Muscle layer of duodenum (tissue), 2 donors: ENCODE results near the gene BCL10.

Experiments used
- H3K27ac ChIP-seq: one replicate; pipeline ENCODE4 v1.7.0; 2013; ENCODE audit warnings: mild to moderate bottlenecking, low read length
- H3K27me3 ChIP-seq: one replicate; pipeline ENCODE4 v1.7.0; 2013; ENCODE audit warnings: low read depth, mild to moderate bottlenecking, control low read depth, low read length
- H3K36me3 ChIP-seq, 2 donors: one replicate each; pipeline ENCODE4 v1.7.0; 2013; ENCODE audit warnings: low read length in 2 of 2, control low read depth in 1 of 2, mild to moderate bottlenecking in 1 of 2; ENCODE audit not compliant: insufficient read depth in 2 of 2, control insufficient read depth in 1 of 2
- H3K4me1 ChIP-seq, 2 donors: one replicate each; pipeline ENCODE4 v1.7.0; 2013; ENCODE audit warnings: low read length in 2 of 2, mild to moderate bottlenecking in 2 of 2, control low read depth in 1 of 2, moderate library complexity in 1 of 2; ENCODE audit not compliant: insufficient read depth in 2 of 2, control insufficient read depth in 1 of 2
- H3K4me3 ChIP-seq, 2 donors: one replicate each; pipeline ENCODE4 v1.7.0; 2013; ENCODE audit warnings: low read length in 2 of 2, low read depth in 1 of 2, mild to moderate bottlenecking in 1 of 2
- H3K9me3 ChIP-seq, 2 donors: one replicate each; pipeline ENCODE4 v1.7.0; 2013; ENCODE audit warnings: low read length in 2 of 2, control low read depth in 1 of 2, mild to moderate bottlenecking in 1 of 2; ENCODE audit not compliant: control insufficient read depth in 1 of 2
- donor health status: healthy.

BCL10 gene

DNA sequence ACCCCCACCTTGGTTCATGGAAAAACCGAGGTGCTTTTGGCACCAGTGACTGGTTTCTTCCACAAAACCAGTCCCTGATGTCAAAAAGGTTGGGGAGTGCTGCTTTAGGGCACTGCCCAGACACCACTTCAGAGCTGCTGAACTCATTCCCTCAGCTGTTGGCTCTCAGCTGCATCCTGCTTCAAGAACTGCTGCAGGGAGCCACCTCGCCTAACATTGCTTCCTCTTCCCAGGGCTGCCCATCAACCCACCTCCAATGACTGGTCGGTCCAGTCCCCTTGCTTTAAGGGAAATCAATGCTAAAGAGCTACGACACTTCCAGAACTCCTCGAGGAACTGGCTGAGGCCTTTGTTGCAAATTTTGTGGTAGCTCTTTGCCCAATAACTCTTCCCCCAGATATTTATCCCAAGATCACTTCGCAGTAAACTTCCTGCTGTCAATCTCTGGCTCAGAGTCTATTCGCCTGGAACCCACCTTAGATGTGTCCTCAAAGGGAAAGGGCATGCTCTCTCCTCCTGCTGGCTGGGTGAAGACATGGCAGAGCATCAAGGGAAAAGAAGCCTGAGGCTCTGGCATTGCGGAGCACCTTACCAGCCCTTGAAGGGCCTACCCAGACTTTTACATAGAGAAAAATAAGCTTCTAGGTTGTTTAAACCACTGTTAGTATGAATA lies 46.0 kb downstream of the BCL10 start:
- Histone ChIP-seq H3K36me3 (no peaks in the 10 kb centered on the region), H3K4me1 (peaks cover 3 to 5% of the 10 kb centered on the region in 2 donors), H3K27me3 (no peaks in the 10 kb centered on the region), H3K4me3 (no peak overlapping the region), H3K9me3 (no peaks in the 10 kb centered on the region), H3K27ac (no peak overlapping the region)

DNA sequence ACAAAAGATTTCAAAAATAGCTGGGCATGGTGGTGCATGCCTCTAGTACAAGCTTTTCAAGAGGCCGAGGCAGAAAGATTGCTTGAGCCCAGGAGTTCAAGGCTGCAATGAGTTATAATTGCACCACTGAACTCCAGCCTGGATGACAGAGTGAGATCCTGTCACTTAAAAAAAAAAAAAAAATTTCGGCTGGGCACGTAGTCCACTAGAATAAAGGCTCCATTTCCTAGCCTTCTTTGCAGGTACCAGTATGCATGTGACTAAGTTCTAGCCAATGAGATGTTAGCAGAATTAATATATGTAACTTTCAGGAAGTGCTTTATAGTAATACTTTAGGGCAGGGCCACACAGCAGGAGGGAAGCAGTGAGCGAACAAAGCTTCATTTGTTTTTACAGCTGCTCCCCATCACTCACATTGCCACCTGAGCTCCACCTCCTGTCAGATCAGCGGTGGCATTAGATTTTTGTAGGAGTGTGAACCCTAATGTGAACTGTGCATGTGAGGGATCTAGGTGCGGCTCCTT lies 46.8 kb downstream of the BCL10 start:
- no peak overlapping the region for H3K4me3 ChIP-seq
- H3K36me3 ChIP-seq = no peaks in the 10 kb centered on the region
- no peaks in the 10 kb centered on the region for H3K9me3 ChIP-seq
- peaks cover 7 to 13% of the 10 kb centered on the region in 2 donors for H3K4me1 ChIP-seq
- no peak overlapping the region for H3K27ac ChIP-seq
- H3K27me3 ChIP-seq = no peaks in the 10 kb centered on the region

- no peak overlapping the region for H3K4me3 ChIP-seq
- no peaks in the 10 kb centered on the region for H3K36me3 ChIP-seq
- no peak overlapping the region for H3K27ac ChIP-seq
- no peaks in the 10 kb centered on the region for H3K27me3 ChIP-seq
- peaks cover 7 to 13% of the 10 kb centered on the region in 2 donors for H3K4me1 ChIP-seq
- no peaks in the 10 kb centered on the region for H3K9me3 ChIP-seq
These were observed 47.5 kb downstream of the BCL10 start for GRCh38 chr1:85228972-85229371.

DNA sequence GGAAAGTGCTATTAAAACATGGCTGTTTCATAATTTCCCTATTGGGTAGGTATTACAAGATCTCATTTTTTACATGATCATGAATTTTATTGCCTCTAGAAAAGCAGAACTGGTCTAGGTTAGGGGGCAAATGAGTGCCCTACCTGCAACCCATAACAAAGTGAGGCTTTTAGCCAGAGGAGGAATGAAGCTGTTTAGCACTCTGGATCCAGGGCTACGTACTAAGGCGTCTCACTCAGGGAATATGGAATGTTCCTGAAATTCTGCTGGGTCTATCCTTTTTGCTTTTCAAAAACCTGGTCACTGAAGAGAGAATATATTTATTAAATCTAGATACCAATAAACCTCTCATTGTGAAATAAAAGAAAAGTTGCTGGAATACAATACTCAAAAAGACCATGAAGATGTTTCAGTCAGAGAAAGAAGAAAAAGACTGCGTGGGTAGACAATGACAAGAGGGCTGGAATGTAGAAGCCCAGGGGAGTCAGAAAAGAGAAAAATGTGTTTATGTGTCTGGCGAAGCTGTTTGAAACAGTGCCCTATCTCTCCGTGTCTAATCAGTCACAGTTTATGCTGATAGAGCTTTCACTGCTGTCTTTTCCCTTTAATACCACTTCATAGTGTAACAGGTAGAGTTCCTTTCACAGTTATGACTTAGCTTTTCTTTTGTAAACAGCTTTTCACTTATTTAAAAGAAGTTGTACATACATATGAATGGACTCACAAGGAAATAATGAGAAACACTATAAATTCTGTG lies 50.6 kb downstream of the BCL10 start:
- Histone ChIP-seq H3K27ac (peak overlapping the region; percentile 48), H3K27me3 (no peaks in the 10 kb centered on the region), H3K36me3 (no peaks in the 10 kb centered on the region), H3K9me3 (no peaks in the 10 kb centered on the region), H3K4me3 (no peak overlapping the region), H3K4me1 (peaks cover 7 to 15% of the 10 kb centered on the region in 2 donors)

GRCh38 chr1:85224734-85225623 lies 51.5 kb downstream of the BCL10 start:
- no peak overlapping the region for H3K4me3 ChIP-seq
- peaks cover 14 to 18% of the 10 kb centered on the region in 2 donors for H3K4me1 ChIP-seq
- no peaks in the 10 kb centered on the region for H3K9me3 ChIP-seq
- no peaks in the 10 kb centered on the region for H3K36me3 ChIP-seq
- H3K27me3 ChIP-seq = no peaks in the 10 kb centered on the region
- peak overlapping the region; percentile 59 for H3K27ac ChIP-seq

DNA sequence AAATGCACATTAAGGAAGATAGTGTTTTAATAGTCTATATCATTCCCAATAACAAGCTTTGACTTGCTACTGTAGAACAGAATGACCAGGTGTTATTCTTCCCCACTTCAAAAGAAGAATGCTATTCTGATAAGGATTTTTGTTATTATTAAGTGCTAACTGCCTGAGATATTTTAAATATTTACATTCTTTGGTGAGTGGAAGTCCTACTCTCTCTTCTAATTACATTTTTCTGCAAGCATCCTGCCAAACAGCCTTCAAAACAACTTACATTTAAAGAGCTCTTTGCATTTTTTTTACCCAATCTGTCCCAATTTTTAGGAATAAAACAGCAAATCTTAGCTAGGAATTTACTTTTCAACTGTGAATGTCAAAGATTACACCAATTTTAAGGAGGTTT lies 52.1 kb downstream of the BCL10 start:
- no peak overlapping the region for H3K4me3 ChIP-seq
- no peaks in the 10 kb centered on the region for H3K36me3 ChIP-seq
- peaks cover 14 to 18% of the 10 kb centered on the region in 2 donors for H3K4me1 ChIP-seq
- no peak overlapping the region for H3K27ac ChIP-seq
- no peaks in the 10 kb centered on the region for H3K27me3 ChIP-seq
- no peaks in the 10 kb centered on the region for H3K9me3 ChIP-seq

DNA sequence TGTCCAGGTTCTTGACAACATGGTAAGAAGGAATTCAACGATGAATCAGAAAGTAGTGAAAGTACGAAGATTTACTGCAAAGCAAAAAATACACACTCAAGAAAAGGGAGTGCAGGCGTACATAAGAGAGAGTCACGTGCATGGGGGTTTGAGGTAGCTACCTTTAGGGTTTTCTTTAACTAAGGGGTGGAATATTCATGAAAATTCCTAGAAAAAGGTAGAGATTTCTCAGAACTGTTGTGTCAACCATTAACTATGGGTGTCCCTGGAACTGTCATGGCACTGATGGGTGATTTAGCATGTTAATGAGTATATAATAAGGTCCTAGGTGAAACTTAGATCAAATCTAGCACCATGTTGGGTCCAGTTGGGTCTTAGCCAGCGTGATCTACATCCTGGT lies 53.1 kb downstream of the BCL10 start:
- H3K9me3 ChIP-seq = no peaks in the 10 kb centered on the region
- H3K36me3 ChIP-seq = no peaks in the 10 kb centered on the region
- H3K27ac ChIP-seq = no peak overlapping the region
- peaks cover 14 to 18% of the 10 kb centered on the region in 2 donors for H3K4me1 ChIP-seq
- H3K4me3 ChIP-seq = no peak overlapping the region
- H3K27me3 ChIP-seq = no peaks in the 10 kb centered on the region

DNA sequence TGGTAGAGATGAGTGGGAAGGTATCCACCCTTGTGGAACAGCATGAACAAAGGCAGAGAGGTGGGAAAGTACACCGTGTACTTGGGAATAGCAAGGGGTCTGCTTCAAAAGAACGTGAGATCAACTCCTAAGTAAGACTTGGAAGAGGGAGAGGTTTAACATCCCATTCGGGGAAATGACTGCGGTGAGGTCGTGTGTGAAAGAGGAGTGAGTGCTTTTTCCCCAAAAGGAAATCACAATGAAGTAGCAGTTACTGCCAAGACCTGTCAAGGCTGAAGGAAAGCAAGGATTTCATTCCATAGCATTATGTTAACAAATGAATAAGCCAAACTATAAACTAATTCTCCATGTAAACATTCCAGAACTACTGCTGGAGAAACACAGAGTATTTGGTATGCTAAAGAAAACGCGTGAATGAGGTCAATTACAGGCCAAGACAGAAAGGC lies 55.7 kb downstream of the BCL10 start:
- Histone ChIP-seq H3K27me3 (no peaks in the 10 kb centered on the region), H3K27ac (peak overlapping the region; percentile 74), H3K4me1 (peaks cover 14 to 17% of the 10 kb centered on the region in 2 donors), H3K36me3 (no peaks in the 10 kb centered on the region), H3K9me3 (no peaks in the 10 kb centered on the region), H3K4me3 (no peak overlapping the region)

DNA sequence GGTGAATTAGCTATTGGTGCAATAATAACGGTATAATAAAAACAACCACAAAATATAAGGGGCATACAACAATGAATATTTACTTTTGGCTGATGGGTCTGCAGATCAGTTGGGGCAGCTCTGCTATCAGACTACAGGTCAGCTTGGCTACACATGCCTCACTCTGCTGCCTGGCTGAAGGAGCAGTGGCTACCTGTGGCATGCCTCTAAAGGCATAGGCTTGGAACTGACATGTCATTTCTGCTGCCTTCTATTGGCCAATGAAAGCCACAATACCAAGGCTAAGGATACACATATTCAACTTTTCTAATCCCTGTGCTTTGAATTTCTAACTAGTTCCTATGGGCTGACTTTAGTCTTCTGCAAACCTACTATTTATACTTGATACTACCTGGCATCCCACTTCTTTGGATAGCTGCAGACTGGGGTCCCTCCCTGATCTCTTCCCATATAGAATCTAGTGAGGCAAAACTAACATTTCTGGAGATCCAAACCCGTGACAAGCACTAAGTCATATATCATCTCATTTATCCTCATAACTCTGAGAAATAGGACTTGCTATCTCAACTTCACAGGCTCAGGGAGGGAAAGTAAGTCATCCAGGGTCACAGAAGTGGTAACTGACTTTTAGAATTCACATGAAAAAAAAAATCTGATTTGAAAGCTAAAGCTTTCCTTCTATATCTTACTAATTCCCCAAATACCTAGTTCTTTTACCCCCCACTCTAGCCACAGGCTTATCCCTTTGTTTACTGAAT lies 56.4 kb downstream of the BCL10 start:
- H3K36me3 ChIP-seq = no peaks in the 10 kb centered on the region
- H3K27ac ChIP-seq = peak overlapping the region; percentile 74
- no peaks in the 10 kb centered on the region for H3K27me3 ChIP-seq
- peak overlapping the region in 1 of 2 donors; percentile 20 for H3K4me3 ChIP-seq
- H3K4me1 ChIP-seq = peaks cover 7 to 10% of the 10 kb centered on the region in 2 donors
- H3K9me3 ChIP-seq = no peaks in the 10 kb centered on the region

GRCh38 chr1:85216697-85217096 lies 59.7 kb downstream of the BCL10 start:
- Histone ChIP-seq H3K27me3 (no peaks in the 10 kb centered on the region), H3K9me3 (no peaks in the 10 kb centered on the region), H3K27ac (no peak overlapping the region), H3K4me3 (no peak overlapping the region), H3K36me3 (no peaks in the 10 kb centered on the region), H3K4me1 (peaks cover 5 to 7% of the 10 kb centered on the region in 2 donors)
